Central memory CD4-positive, alpha-beta T cell (primary cell): ENCODE data around the gene AASDH.

Experiments used
- DNase-seq: peaks from one replicate; pipeline ENCODE4 v3.0.0; 2022

AASDH gene

GRCh38 chr4:56316011-56316650 lies 71.2 kb downstream of the AASDH start:
- no peak for DNase-seq

- no peak for DNase-seq
Measured at GRCh38 chr4:56315543-56315942, 71.7 kb downstream of the AASDH start.

GRCh38 chr4:56315041-56315440 lies 72.2 kb downstream of the AASDH start:
- no peak for DNase-seq

- DNase-seq: no peak
Measured at GRCh38 chr4:56314207-56314915, 72.9 kb downstream of the AASDH start.

- no peak for DNase-seq
Measured at GRCh38 chr4:56313132-56313531, 74.2 kb downstream of the AASDH start.

- no peak for DNase-seq
Measured at GRCh38 chr4:56311299-56311975, 75.9 kb downstream of the AASDH start.

GRCh38 chr4:56310401-56311125 lies 76.7 kb downstream of the AASDH start:
- no peak for DNase-seq

- DNase-seq: no peak
Measured at GRCh38 chr4:56308384-56308783, 78.9 kb downstream of the AASDH start.

GRCh38 chr4:56307423-56307822 lies 79.9 kb downstream of the AASDH start:
- no peak for DNase-seq

GRCh38 chr4:56305390-56305789 lies 81.9 kb downstream of the AASDH start:
- DNase-seq: no peak

GRCh38 chr4:56303921-56304320 lies 83.4 kb downstream of the AASDH start:
- no peak for DNase-seq

- no peak for DNase-seq
Measured at GRCh38 chr4:56302760-56303159, 84.5 kb downstream of the AASDH start.

GRCh38 chr4:56301997-56302496 lies 85.2 kb downstream of the AASDH start:
- no peak for DNase-seq

- DNase-seq: peak; percentile 43
Measured at GRCh38 chr4:56301181-56301996, 85.9 kb downstream of the AASDH start.

- no peak for DNase-seq
Measured at GRCh38 chr4:56298236-56298635, 89.1 kb downstream of the AASDH start.

GRCh38 chr4:56297776-56298175 lies 89.5 kb downstream of the AASDH start:
- DNase-seq: no peak

- no peak for DNase-seq
Measured at GRCh38 chr4:56296526-56296925, 90.8 kb downstream of the AASDH start.

GRCh38 chr4:56293121-56293520 lies 94.2 kb downstream of the AASDH start:
- no peak for DNase-seq

GRCh38 chr4:56289934-56290333 lies 97.4 kb downstream of the AASDH start:
- DNase-seq: no peak

GRCh38 chr4:56288663-56289062 lies 98.6 kb downstream of the AASDH start:
- no peak for DNase-seq
